ENCODE data around the gene CXorf66.
"Not testable (repeated sequence)": the region's sequence is repeated elsewhere in the genome, so short reads cannot be mapped to it uniquely, and the experiment has no call there.

Gene CXorf66

GRCh38 chrX:139929876-139930275 lies 35.4 kb downstream of the CXorf66 start:
- no peaks in the 10 kb centered on the region for H3K27me3 ChIP-seq (ENCODE audit: insufficient read depth, low read length)
- H2BK12ac ChIP-seq (ENCODE audit: low read length) = no peak overlapping the region
- no peak overlapping the region for H2BK120ac ChIP-seq (ENCODE audit: insufficient read depth, low read length, poor library complexity)
- no peak overlapping the region for H3K14ac ChIP-seq (ENCODE audit: low read length)
- no peak overlapping the region for H3K4ac ChIP-seq (ENCODE audit: low read depth, low read length)
- no peak overlapping the region for H2BK5ac ChIP-seq (ENCODE audit: low read depth, low read length, poor library complexity)
- H3K4me2 ChIP-seq (ENCODE audit: low read length) = no peak overlapping the region
- H2AK5ac ChIP-seq (ENCODE audit: low read length) = no peak overlapping the region
- no peak overlapping the region for H4K12ac ChIP-seq (ENCODE audit: low read depth, low read length)
- no CpG with 5 or more reads among the region's 5 CpGs for WGBS (ENCODE audit: extremely low coverage, insufficient coverage, insufficient read length)
- H3K4me1 ChIP-seq (ENCODE audit: control insufficient read depth in 1 of 2, insufficient read depth in 2 of 2, low read length in 2 of 2) = no peaks in the 10 kb centered on the region
- H3K18ac ChIP-seq (ENCODE audit: low read length) = no peak overlapping the region
- H3K23ac ChIP-seq (ENCODE audit: low read length) = no peak overlapping the region
- H3K9me3 ChIP-seq (ENCODE audit: insufficient read depth, low read depth, low read length) = no peaks in the 10 kb centered on the region
- H3K36me3 ChIP-seq (ENCODE audit: control insufficient read depth in 1 of 2, insufficient read depth in 2 of 2, low read length in 2 of 2) = no peaks in the 10 kb centered on the region
- H3K27ac ChIP-seq (ENCODE audit: low read depth, low read length) = no peak overlapping the region
- H2AFZ ChIP-seq (ENCODE audit: insufficient read depth, low read length, poor library complexity) = no peak overlapping the region
- H3K79me1 ChIP-seq (ENCODE audit: low read length) = peaks cover 12% of the 10 kb centered on the region
- peaks cover 6% of the 10 kb centered on the region for H3K79me2 ChIP-seq (ENCODE audit: control insufficient read depth, insufficient read depth, low read length, poor library complexity)
- no peak overlapping the region for H3K4me3 ChIP-seq (ENCODE audit: low read depth, low read length)
- no peak overlapping the region for H3K9ac ChIP-seq (ENCODE audit: low read length)
- no peak overlapping the region for H4K8ac ChIP-seq (ENCODE audit: low read depth, low read length)
- no peak for DNase-seq
- H4K91ac ChIP-seq (ENCODE audit: low read depth, low read length) = no peak overlapping the region

- no peaks in the 10 kb centered on the region for H3K36me3 ChIP-seq (ENCODE audit: control insufficient read depth in 1 of 2, insufficient read depth in 2 of 2, low read length in 2 of 2)
- H2BK12ac ChIP-seq (ENCODE audit: low read length) = no peak overlapping the region
- H3K4ac ChIP-seq (ENCODE audit: low read depth, low read length) = no peak overlapping the region
- no peak overlapping the region for H2BK5ac ChIP-seq (ENCODE audit: low read depth, low read length, poor library complexity)
- DNase-seq = no peak
- no peak overlapping the region for H3K23ac ChIP-seq (ENCODE audit: low read length)
- H2AFZ ChIP-seq (ENCODE audit: insufficient read depth, low read length, poor library complexity) = no peak overlapping the region
- no peak overlapping the region for H2BK120ac ChIP-seq (ENCODE audit: insufficient read depth, low read length, poor library complexity)
- no peaks in the 10 kb centered on the region for H3K4me1 ChIP-seq (ENCODE audit: control insufficient read depth in 1 of 2, insufficient read depth in 2 of 2, low read length in 2 of 2)
- H3K18ac ChIP-seq (ENCODE audit: low read length) = no peak overlapping the region
- H3K4me3 ChIP-seq (ENCODE audit: low read depth, low read length) = no peak overlapping the region
- no peaks in the 10 kb centered on the region for H3K79me2 ChIP-seq (ENCODE audit: control insufficient read depth, insufficient read depth, low read length, poor library complexity)
- no peak overlapping the region for H3K27ac ChIP-seq (ENCODE audit: low read depth, low read length)
- no peak overlapping the region for H3K9ac ChIP-seq (ENCODE audit: low read length)
- H3K9me3 ChIP-seq (ENCODE audit: insufficient read depth, low read depth, low read length) = no peaks in the 10 kb centered on the region
- H3K27me3 ChIP-seq (ENCODE audit: insufficient read depth, low read length) = no peaks in the 10 kb centered on the region
- no peak overlapping the region for H3K14ac ChIP-seq (ENCODE audit: low read length)
- no peak overlapping the region for H4K8ac ChIP-seq (ENCODE audit: low read depth, low read length)
- no peak overlapping the region for H4K91ac ChIP-seq (ENCODE audit: low read depth, low read length)
- H4K12ac ChIP-seq (ENCODE audit: low read depth, low read length) = no peak overlapping the region
- no CpG with 5 or more reads among the region's 6 CpGs for WGBS (ENCODE audit: extremely low coverage, insufficient coverage, insufficient read length)
- no peaks in the 10 kb centered on the region for H3K79me1 ChIP-seq (ENCODE audit: low read length)
- H3K4me2 ChIP-seq (ENCODE audit: low read length) = no peak overlapping the region
- H2AK5ac ChIP-seq (ENCODE audit: low read length) = no peak overlapping the region
Observed at GRCh38 chrX:139924696-139925095, 40.6 kb downstream of the CXorf66 start.

DNA sequence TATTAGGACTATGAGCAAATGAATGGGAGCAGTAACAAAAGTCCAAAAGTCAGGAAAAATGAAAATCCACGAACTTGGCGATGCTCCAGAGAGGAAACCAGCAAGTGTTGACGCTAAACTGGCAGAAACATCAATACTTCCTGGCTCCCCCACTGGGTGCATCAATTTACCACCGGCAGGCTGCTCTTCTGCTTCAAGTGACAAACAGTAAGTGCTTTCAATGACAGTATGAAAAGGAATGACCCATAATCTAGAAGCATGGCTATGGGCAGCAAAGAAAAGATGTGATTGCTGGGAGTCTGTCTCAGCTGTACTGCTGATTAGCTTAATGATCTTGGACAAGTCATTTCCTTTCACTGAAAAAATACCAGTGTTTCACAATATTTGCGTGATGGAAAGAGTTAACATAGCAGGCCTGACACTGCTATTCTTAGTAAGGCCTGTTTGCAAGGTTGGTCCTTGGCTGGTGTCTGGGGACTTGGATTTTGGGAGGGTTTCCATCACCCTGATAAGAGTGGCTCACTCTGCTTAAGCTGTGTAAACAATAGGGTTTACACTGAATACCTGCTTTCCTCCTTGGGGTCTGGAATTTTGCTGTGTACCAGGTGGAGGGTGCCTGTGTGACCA lies 41.1 kb downstream of the CXorf66 start:
- no peak overlapping the region for H2BK120ac ChIP-seq (ENCODE audit: insufficient read depth, low read length, poor library complexity)
- no peaks in the 10 kb centered on the region for H3K9me3 ChIP-seq (ENCODE audit: insufficient read depth, low read depth, low read length)
- no peak overlapping the region for H2BK12ac ChIP-seq (ENCODE audit: low read length)
- H3K79me2 ChIP-seq (ENCODE audit: control insufficient read depth, insufficient read depth, low read length, poor library complexity) = no peaks in the 10 kb centered on the region
- H3K4me1 ChIP-seq (ENCODE audit: control insufficient read depth in 1 of 2, insufficient read depth in 2 of 2, low read length in 2 of 2) = no peaks in the 10 kb centered on the region
- H2BK5ac ChIP-seq (ENCODE audit: low read depth, low read length, poor library complexity) = no peak overlapping the region
- no peak overlapping the region for H3K23ac ChIP-seq (ENCODE audit: low read length)
- H4K91ac ChIP-seq (ENCODE audit: low read depth, low read length) = no peak overlapping the region
- H3K27me3 ChIP-seq (ENCODE audit: insufficient read depth, low read length) = no peaks in the 10 kb centered on the region
- no peak overlapping the region for H3K14ac ChIP-seq (ENCODE audit: low read length)
- H3K79me1 ChIP-seq (ENCODE audit: low read length) = no peaks in the 10 kb centered on the region
- H3K4ac ChIP-seq (ENCODE audit: low read depth, low read length) = no peak overlapping the region
- DNase-seq = no peak
- H2AK5ac ChIP-seq (ENCODE audit: low read length) = no peak overlapping the region
- no peak overlapping the region for H2AFZ ChIP-seq (ENCODE audit: insufficient read depth, low read length, poor library complexity)
- H4K12ac ChIP-seq (ENCODE audit: low read depth, low read length) = no peak overlapping the region
- no peak overlapping the region for H3K18ac ChIP-seq (ENCODE audit: low read length)
- no CpG with 5 or more reads among the region's 5 CpGs for WGBS (ENCODE audit: extremely low coverage, insufficient coverage, insufficient read length)
- no peak overlapping the region for H3K4me2 ChIP-seq (ENCODE audit: low read length)
- H4K8ac ChIP-seq (ENCODE audit: low read depth, low read length) = no peak overlapping the region
- no peak overlapping the region for H3K4me3 ChIP-seq (ENCODE audit: low read depth, low read length)
- H3K9ac ChIP-seq (ENCODE audit: low read length) = no peak overlapping the region
- no peaks in the 10 kb centered on the region for H3K36me3 ChIP-seq (ENCODE audit: control insufficient read depth in 1 of 2, insufficient read depth in 2 of 2, low read length in 2 of 2)
- H3K27ac ChIP-seq (ENCODE audit: low read depth, low read length) = no peak overlapping the region

GRCh38 chrX:139921142-139921541 lies 44.2 kb downstream of the CXorf66 start:
- H3K79me2 ChIP-seq (ENCODE audit: control insufficient read depth, insufficient read depth, low read length, poor library complexity); H2AFZ ChIP-seq (ENCODE audit: insufficient read depth, low read length, poor library complexity); H2AK5ac ChIP-seq (ENCODE audit: low read length); H3K4ac ChIP-seq (ENCODE audit: low read depth, low read length); H2BK5ac ChIP-seq (ENCODE audit: low read depth, low read length, poor library complexity); H3K36me3 ChIP-seq (ENCODE audit: control insufficient read depth in 1 of 2, insufficient read depth in 2 of 2, low read length in 2 of 2); H3K9ac ChIP-seq (ENCODE audit: low read length); H3K4me1 ChIP-seq (ENCODE audit: control insufficient read depth in 1 of 2, insufficient read depth in 2 of 2, low read length in 2 of 2); H3K9me3 ChIP-seq (ENCODE audit: insufficient read depth, low read depth, low read length); H2BK120ac ChIP-seq (ENCODE audit: insufficient read depth, low read length, poor library complexity); H3K27me3 ChIP-seq (ENCODE audit: insufficient read depth, low read length); H3K4me3 ChIP-seq (ENCODE audit: low read depth, low read length); DNase-seq; H4K12ac ChIP-seq (ENCODE audit: low read depth, low read length); H4K8ac ChIP-seq (ENCODE audit: low read depth, low read length); H2BK12ac ChIP-seq (ENCODE audit: low read length); H3K14ac ChIP-seq (ENCODE audit: low read length); H3K79me1 ChIP-seq (ENCODE audit: low read length); H3K4me2 ChIP-seq (ENCODE audit: low read length); H3K18ac ChIP-seq (ENCODE audit: low read length); H3K23ac ChIP-seq (ENCODE audit: low read length); H4K91ac ChIP-seq (ENCODE audit: low read depth, low read length); H3K27ac ChIP-seq (ENCODE audit: low read depth, low read length): not testable (repeated sequence)
- no CpG with 5 or more reads among the region's 6 CpGs for WGBS (ENCODE audit: extremely low coverage, insufficient coverage, insufficient read length)
